Heart left ventricle (tissue), 16 donors: ENCODE results near the gene TGM2. TPM values are rescaled to one million over a fixed set of nuclear protein-coding genes. Genes with fewer than 3 reads are reported as not detected.
A peak's percentile ranks its signal among the peaks of the same experiment; 100 is the strongest.

Source experiments
- ATAC-seq, 4 donors: fragments of 200-7000 bp; cut with Tn5 transposase; one replicate each; pipeline ENCODE4 v1.9.1; 2020 to 2022; ENCODE audit warnings: moderate library complexity in 4 of 4, mild to moderate bottlenecking in 3 of 4, moderate number of reproducible peaks in 1 of 4
- DNase-seq, 5 donors: peaks; one replicate each; pipeline ENCODE4 v3.0.0-alpha.2; 2020
- H3K27ac ChIP-seq, 12 donors: fragments of 200-600 bp; sonication (generic) in 4 of 12; one replicate each; pipeline versions ENCODE4 v1.5.0 to v1.8.0; 2016 to 2022; ENCODE audit warnings: mild to moderate bottlenecking in 2 of 12
- H3K27me3 ChIP-seq, 9 donors: fragments of 200-600 bp; sonication (generic) in 2 of 9; one replicate each; pipeline versions ENCODE4 v1.5.1 to v1.8.0; 2016 to 2022; ENCODE audit warnings: mild to moderate bottlenecking in 3 of 9
- H3K36me3 ChIP-seq, 9 donors: fragments of 200-600 bp; sonication (generic) in 2 of 9; one replicate each; pipeline versions ENCODE4 v1.5.0 to v1.8.0; 2018 to 2022; ENCODE audit warnings: mild to moderate bottlenecking in 2 of 9
- H3K4me1 ChIP-seq, 12 donors: fragments of 200-600 bp; sonication (generic) in 4 of 12; one replicate each; pipeline versions ENCODE4 v1.5.0 to v1.8.0; 2016 to 2022; ENCODE audit warnings: mild to moderate bottlenecking in 3 of 12
- H3K4me3 ChIP-seq, 12 donors: fragments of 200-600 bp; sonication (generic) in 4 of 12; one replicate each; pipeline versions ENCODE4 v1.5.0 to v1.8.0; 2017 to 2022; ENCODE audit warnings: mild to moderate bottlenecking in 9 of 12, moderate library complexity in 4 of 12
- H3K9me3 ChIP-seq, 12 donors: fragments of 200-600 bp; sonication (generic) in 4 of 12; one replicate each; pipeline versions ENCODE4 v1.5.0 to v1.8.0; 2016 to 2022; ENCODE audit warnings: mild to moderate bottlenecking in 1 of 12
- CTCF ChIP-seq, 12 donors: fragments of 200-600 bp; sonication (generic) in 4 of 12; IDR thresholded peaks; one replicate each; pipeline versions ENCODE4 v1.5.0 to v1.8.0; 2018 to 2022; ENCODE audit warnings: antibody characterized with exemption in 12 of 12, mild to moderate bottlenecking in 5 of 12
- POLR2A ChIP-seq, 2 donors: fragments of 450-650 bp; IDR thresholded peaks; one replicate each; pipeline ENCODE4 v1.6.1; 2017; ENCODE audit warnings: antibody characterized with exemption in 2 of 2, mild to moderate bottlenecking in 2 of 2, moderate library complexity in 2 of 2
- WGBS, 4 donors: extraction: QIAGEN DNeasy Blood & Tissue Kit in 2 of 4; methylation state at CpG; one replicate each; pipeline versions ENCODE4 v1.1.5 to v1.1.7; 2013 to 2018; 5-methylcytosine and 5-hydroxymethylcytosine counted together
- intact Hi-C, 10 donors: fragments of 100-400 bp; cut with DNase I; formaldehyde crosslinking; loops; one replicate each; pipeline versions ENCODE4 v1.11.1 to v1.14.2; 2022
- polyA plus RNA-seq, 2 donors: library from polyadenylated mRNA; stranded (reverse); fragments of 200-250 nt; gene quantifications; one replicate each; pipeline ENCODE4 v1.2.3, GENCODE V29; 2013
- total RNA-seq, 9 donors: library from RNA; depleted of rRNA in 2 of 9; stranded (reverse); fragments of >200 nt in 2 of 9; fragmentation: NEBNext Ultra II Directional in 3 of 9; extraction: Animal tissue kit (Norgen Biotek cat#: 25700) in 3 of 9; gene quantifications; one replicate each; pipeline versions ENCODE4 v1.1.0 to v1.2.4, GENCODE V29; 2016 to 2023
- donor health status: ischemic (EF 13 %, LVEDD 7.1; RV severe dilation, severe dysfunction).
- donor health status: healthy with polysubstance abuse.
- donor health status: DM: no; HTN: yes; CAD: no.
- donor health status: DM: no; HTN: no; CAD: no.
- donor health status: ischemic (EF 25% LVEDD 6.9; RV normal size, moderate dysfunction).
- donor health status: ischemic (EF 25% LVEDD 5.7; RV mildly dilated, moderate dysfunction).
- donor health status: healthy.
- donor health status: DM: yes; HTN: yes; CAD: no.
- donor health status: ischemic (EF 35%, LVEDD 5.7; RV mildly dilated, moderate dysfunction).
- donor health status: nonischemic (EF 11% LVEDD 7.7; RV severe dilation, severe dysfunction).
- donor health status: DM: yes; HTN: yes; CAD: no.
- donor health status: PGD.
- donor health status: ischemic (EF 29% LVEDD 5.4; RV normal size, mild dysfunction).
- donor health status: nonischemic (EF 23%, LVEDD 6.1; RV moderate dilation, normal function).

The TGM2 gene
- total and polyA plus RNA-seq, 11 donors, result 211 to 1,146 (median 567) TPM

DNA sequence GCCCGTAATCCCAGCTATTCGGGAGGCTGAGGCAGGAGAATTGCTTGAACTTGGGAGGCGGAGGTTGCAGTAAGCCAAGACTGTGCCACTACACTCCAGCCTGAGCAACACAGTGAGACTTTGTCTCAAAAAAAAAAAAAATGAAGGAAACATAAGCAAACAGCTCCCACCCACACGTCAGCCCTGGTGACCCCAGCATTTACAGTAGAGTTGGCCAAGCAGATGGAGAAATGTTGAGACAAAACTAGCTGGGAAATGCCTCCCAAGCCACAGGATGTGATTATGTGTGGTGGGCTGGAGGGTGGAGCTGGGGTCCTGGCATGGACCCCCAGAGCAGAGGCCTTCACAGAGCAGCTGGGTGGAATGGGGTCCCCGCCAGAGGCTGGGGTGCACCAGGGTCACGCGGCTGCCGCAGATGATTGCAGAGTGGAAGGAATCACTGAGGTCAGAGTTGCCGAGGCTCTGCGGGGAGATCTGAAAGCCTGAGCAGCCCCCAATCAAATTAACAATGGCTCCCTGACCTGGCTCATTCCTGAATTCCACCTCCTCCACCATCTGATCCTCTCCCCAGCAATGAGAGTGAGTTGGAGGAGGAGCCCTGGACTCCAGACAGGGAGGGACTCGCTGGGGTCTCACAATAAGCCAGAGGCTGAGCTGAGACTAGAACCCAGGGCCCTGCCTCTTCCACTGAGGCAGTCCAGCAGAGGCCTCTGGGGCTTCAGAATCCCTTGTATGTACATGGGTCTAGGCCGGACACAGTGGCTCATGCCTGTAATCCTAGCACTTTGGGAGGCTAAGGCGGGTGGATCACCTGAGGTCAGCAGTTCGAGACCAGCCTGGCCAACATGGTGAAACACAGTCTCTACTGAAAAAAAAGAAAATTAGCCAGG, 34.7 kb upstream of the TGM2 start:
- DNase-seq (no peak), ATAC-seq (no peak)
- intact Hi-C loops, result no loop called here
- no peaks in the 10 kb centered on the region for H3K36me3 ChIP-seq
- H3K27ac ChIP-seq, result no peak overlapping the region
- WGBS, 4 donors, result 87 to 91% (median 88%) methylated on average over 12 to 14 of the region's 14 CpGs
- H3K27me3 ChIP-seq, result no peaks in the 10 kb centered on the region
- peaks cover 0 to 55% (median 6%) of the 10 kb centered on the region in 12 donors for H3K4me1 ChIP-seq
- H3K9me3 ChIP-seq, result no peaks in the 10 kb centered on the region
- TF ChIP-seq CTCF (IDR thresholded peaks at IDR 0.05) (no peak), POLR2A (IDR thresholded peaks at IDR 0.05) (no peak)
- no peak overlapping the region for H3K4me3 ChIP-seq

DNA sequence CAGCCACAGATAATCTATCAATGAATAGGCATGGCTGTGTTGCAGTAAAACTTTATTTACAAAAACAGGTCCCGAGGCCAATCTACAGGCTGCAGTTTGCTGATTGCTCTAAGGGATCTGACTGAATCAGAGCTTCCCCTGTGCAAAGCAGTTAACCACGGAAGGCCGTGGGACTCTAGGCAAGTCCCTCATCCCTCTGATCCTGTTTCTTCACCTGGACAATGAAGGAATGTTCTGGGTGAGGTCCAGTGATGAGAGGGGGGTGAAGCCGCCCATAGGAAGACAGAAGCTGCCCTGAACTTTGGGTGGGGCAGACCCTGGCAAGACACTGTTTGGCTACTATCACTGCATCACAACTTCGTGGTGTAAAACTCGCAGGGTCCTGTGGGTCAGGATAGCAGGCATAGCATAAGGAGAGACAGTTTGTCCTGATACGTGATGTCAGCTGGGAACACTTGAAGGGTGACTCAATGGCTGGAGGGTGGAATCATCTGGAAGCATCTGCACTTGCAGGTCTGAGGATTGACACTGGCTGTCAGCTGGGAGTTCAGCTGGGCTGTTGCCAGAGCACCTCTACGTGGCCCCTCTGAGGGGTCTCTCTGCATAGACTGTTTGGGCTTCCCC, 33.3 kb upstream of the TGM2 start:
- intact Hi-C loops, result no loop called here
- Histone ChIP-seq H3K9me3 (no peaks in the 10 kb centered on the region), H3K27me3 (no peaks in the 10 kb centered on the region), H3K27ac (no peak overlapping the region), H3K4me3 (no peak overlapping the region), H3K4me1 (peaks cover 0 to 55% (median 6%) of the 10 kb centered on the region in 12 donors), H3K36me3 (no peaks in the 10 kb centered on the region)
- no peak for TF ChIP-seq POLR2A (IDR thresholded peaks at IDR 0.05)
- TF ChIP-seq CTCF (IDR thresholded peaks at IDR 0.05), result no peak
- DNase-seq, result no peak
- no peak for ATAC-seq
- 86 to 94% (median 90%) methylated on average over 8 of the region's 8 CpGs for WGBS, 4 donors

DNA sequence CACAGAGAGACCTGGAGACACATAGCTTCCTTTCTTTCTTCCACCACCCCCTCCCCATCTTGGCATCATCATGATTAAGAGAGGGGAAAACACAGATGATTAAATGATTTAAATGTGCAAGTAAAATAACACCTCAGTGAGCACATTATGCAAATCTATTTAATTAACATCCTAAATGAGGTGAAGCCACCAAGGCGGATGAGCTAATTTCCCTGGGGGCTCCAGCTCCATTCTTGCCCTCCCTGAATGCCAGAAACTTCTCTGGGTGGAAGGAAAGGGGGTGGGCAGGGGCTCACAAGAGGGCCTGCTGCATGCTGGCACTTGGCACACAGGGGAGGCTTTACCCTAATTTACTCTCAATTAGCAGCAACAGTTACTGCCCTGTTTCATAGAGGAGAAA, 32.5 kb upstream of the TGM2 start:
- peak overlapping the region in 2 of 12 donors; percentile 18 to 77 for H3K27ac ChIP-seq
- DNase-seq (no peak), ATAC-seq (no peak)
- H3K27me3 ChIP-seq, result no peaks in the 10 kb centered on the region
- TF ChIP-seq POLR2A (IDR thresholded peaks at IDR 0.05), result no peak
- TF ChIP-seq CTCF (IDR thresholded peaks at IDR 0.05), result no peak
- intact Hi-C loops, result no loop called here
- H3K36me3 ChIP-seq, result no peaks in the 10 kb centered on the region
- H3K9me3 ChIP-seq, result no peaks in the 10 kb centered on the region
- H3K4me1 ChIP-seq, result peaks cover 0 to 55% (median 6%) of the 10 kb centered on the region in 12 donors
- WGBS, 4 donors, result 86 to 91% (median 88%) methylated on average over 1 of the region's 1 CpG
- H3K4me3 ChIP-seq, result no peak overlapping the region

DNA sequence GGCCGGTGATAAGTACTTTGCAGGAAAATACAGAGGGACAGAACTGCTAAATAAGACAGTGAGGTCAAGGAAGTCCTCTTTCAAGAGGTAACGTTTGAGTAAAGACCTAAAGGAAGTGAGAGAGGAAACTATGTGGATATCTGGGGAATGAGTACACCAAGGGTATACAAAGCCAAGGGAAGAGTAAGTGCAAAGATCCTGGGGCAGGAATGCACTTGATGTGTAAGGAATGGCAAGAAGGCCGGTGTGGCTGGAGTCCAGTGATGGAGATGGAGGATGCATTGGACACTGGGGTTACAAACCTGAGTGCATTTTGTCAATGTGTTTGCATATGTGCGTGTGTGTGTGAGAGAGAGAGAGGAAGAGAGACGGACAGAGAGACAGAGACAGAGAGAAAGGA, 32.1 kb upstream of the TGM2 start:
- no peak for ATAC-seq
- 85 to 86% (median 85%) methylated on average over 5 of the region's 5 CpGs for WGBS, 4 donors
- peak overlapping the region in 5 of 12 donors; percentile 14 to 77 (median 31) for H3K27ac ChIP-seq
- H3K27me3 ChIP-seq, result no peaks in the 10 kb centered on the region
- H3K36me3 ChIP-seq, result no peaks in the 10 kb centered on the region
- intact Hi-C loops, result no loop called here
- H3K9me3 ChIP-seq, result no peaks in the 10 kb centered on the region
- peaks cover 0 to 55% (median 6%) of the 10 kb centered on the region in 12 donors for H3K4me1 ChIP-seq
- DNase-seq, result no peak
- no peak overlapping the region for H3K4me3 ChIP-seq
- no peak for TF ChIP-seq CTCF (IDR thresholded peaks at IDR 0.05)
- TF ChIP-seq POLR2A (IDR thresholded peaks at IDR 0.05), result no peak
